ENCODE data around the gene MCAT. TPM values are rescaled to one million over a fixed set of nuclear protein-coding genes. Genes with fewer than 3 reads are reported as not detected.
"Not testable (repeated sequence)": the region's sequence is repeated elsewhere in the genome, so short reads cannot be mapped to it uniquely, and the experiment has no call there.

Gene MCAT
- polyA plus RNA-seq, 3 donors, result 16.4 to 20.9 (median 19.9) TPM

- no peak for DNase-seq (ENCODE audit: low read depth in 3 of 3, low spot score in 2 of 3)
Measured at GRCh38 chr22:43154887-43155536, 11.8 kb upstream of the MCAT start.

- no peak for DNase-seq (ENCODE audit: low read depth in 3 of 3, low spot score in 2 of 3)
Measured at GRCh38 chr22:43153899-43154298, 10.7 kb upstream of the MCAT start.

GRCh38 chr22:43152357-43153071, 9.3 kb upstream of the MCAT start:
- no peak for DNase-seq (ENCODE audit: low read depth in 3 of 3, low spot score in 2 of 3)

DNA sequence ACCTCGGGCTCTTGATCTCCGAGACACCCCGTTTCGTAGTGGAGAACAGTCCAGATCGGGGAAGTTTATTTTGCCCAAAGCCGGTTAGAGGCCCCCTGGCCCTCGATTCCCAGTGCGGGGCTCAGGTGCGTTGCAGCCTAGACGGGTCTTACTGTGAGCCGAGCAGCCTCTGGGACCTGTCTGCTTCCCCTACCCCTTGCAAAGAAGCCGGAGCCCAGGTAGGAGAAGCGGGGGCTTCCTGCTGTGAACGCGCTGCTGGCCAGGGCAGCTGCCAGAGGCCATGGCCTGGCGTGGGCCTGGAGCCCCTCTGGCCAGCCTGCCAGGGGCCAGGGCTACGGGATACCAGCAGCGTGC, 8.8 kb upstream of the MCAT start:
- no peak for DNase-seq (ENCODE audit: low read depth in 3 of 3, low spot score in 2 of 3)

- DNase-seq (ENCODE audit: low read depth in 3 of 3, low spot score in 2 of 3), result no peak
Measured at GRCh38 chr22:43151251-43152002, 8.2 kb upstream of the MCAT start, which contains the start of gene TSPO. TSPO (plus strand) TSS chr22:43151559; CDS start chr22:43159239, 7,680 bp downstream.

DNA sequence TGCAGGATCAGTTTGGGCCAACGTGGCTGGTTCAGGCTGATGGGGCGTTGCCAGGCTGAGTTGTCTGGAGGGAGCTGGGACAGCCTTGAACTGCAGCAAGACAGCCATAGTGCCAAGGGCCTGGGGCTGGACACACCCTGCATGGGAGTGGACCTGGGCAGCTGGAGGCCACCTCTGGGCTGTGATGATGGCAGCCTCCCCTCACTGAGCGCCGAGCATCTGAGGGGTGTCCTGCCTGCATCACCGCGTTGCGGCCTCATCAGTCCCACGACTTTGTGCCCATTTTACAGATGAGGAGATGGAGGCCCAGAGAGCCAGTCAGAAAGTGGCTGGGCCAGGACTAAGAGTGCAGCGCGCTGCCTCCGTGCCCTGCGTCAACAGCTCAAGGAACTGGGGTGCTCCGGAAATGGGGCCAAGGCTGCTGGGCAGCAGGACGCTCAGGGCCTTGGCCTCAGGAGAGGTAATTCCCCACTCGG, 7.6 kb upstream of the MCAT start:
- no peak for DNase-seq (ENCODE audit: low read depth in 3 of 3, low spot score in 2 of 3)

- DNase-seq (ENCODE audit: low read depth in 3 of 3, low spot score in 2 of 3), result no peak
Measured at GRCh38 chr22:43148581-43148980, 5.4 kb upstream of the MCAT start.

DNA sequence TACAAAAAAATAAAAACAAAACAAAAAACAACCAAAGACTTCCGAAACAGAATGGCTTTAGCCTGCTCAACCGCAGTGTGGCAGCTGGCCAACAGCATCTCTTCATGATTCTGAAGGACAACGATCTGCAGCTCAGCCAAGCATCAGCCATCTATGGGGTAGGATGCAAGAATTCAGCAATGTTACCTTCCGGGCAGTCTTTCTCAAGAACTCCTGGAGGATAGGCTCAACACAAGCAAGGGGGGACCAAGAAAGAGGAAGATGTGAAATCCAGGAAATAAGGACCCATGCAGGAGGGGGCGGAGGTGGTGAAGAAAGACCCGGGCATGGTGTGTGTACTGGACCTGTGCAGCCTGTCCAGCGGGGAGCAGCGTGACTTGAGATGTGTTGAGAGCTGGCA, 4.6 kb upstream of the MCAT start:
- DNase-seq (ENCODE audit: low read depth in 3 of 3, low spot score in 2 of 3), result no peak

- not testable (repeated sequence) for DNase-seq (ENCODE audit: low read depth in 3 of 3, low spot score in 2 of 3)
Measured at GRCh38 chr22:43146332-43146731, 3.1 kb upstream of the MCAT start.

GRCh38 chr22:43145371-43145770, 2.2 kb upstream of the MCAT start:
- not testable (repeated sequence) for DNase-seq (ENCODE audit: low read depth in 3 of 3, low spot score in 2 of 3)

- DNase-seq (ENCODE audit: low read depth in 3 of 3, low spot score in 2 of 3), result no peak
Measured at GRCh38 chr22:43144949-43145348, 1.8 kb upstream of the MCAT start.

GRCh38 chr22:43136801-43137200, 6.4 kb downstream of the MCAT start:
- DNase-seq (ENCODE audit: low read depth in 3 of 3, low spot score in 2 of 3), result no peak

- DNase-seq (ENCODE audit: low read depth in 3 of 3, low spot score in 2 of 3), result no peak
Measured at GRCh38 chr22:43136255-43136654, 6.9 kb downstream of the MCAT start.

- no peak for DNase-seq (ENCODE audit: low read depth in 3 of 3, low spot score in 2 of 3)
Measured at GRCh38 chr22:43135565-43135964, 7.6 kb downstream of the MCAT start.

DNA sequence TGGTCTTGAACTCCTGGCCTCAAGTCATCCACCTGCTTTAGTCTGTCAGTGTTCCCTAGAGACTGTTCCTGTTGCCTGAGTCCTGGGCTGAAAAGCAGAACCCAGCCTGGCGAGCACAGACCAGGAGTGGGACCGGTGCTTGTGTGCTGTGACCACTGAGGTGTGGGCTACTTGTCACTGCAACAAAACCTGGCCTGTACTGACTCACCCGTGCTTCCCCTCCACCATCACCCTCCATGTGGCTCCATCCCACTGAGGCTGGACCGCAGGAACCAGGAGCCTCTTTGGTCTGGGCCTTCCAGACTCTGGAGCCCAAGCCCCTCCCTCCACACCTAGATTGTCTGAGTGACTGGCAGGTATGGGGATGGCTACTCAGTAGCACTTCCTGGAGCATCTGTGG, 8.6 kb downstream of the MCAT start:
- DNase-seq (ENCODE audit: low read depth in 3 of 3, low spot score in 2 of 3), result no peak

DNA sequence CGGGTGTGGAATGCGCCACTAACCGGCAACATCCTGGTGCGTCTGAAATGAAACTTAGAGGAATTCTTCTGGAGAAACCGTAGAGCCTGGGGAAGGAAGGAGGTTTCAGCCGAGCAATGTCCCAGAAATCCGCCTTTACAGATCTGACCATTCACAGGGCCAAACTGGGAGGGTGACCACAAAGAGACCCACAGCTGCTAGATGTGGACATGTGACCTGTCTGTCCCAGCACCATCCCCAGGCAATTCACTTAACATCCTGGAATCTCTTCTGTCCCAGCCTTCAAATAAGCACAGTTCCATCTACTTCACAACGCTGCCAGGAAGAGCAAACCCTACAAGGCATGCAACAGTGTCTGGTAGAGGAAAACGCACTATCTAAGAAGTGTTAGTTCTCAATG, 9.8 kb downstream of the MCAT start:
- DNase-seq (ENCODE audit: low read depth in 3 of 3, low spot score in 2 of 3), result no peak

GRCh38 chr22:43131773-43132501, 11.3 kb downstream of the MCAT start:
- DNase-seq (ENCODE audit: low read depth in 3 of 3, low spot score in 2 of 3), result no peak

GRCh38 chr22:43129426-43130425, 13.5 kb downstream of the MCAT start:
- no peak for DNase-seq (ENCODE audit: low read depth in 3 of 3, low spot score in 2 of 3)

GRCh38 chr22:43128928-43129424, 14.2 kb downstream of the MCAT start:
- no peak for DNase-seq (ENCODE audit: low read depth in 3 of 3, low spot score in 2 of 3)

DNA sequence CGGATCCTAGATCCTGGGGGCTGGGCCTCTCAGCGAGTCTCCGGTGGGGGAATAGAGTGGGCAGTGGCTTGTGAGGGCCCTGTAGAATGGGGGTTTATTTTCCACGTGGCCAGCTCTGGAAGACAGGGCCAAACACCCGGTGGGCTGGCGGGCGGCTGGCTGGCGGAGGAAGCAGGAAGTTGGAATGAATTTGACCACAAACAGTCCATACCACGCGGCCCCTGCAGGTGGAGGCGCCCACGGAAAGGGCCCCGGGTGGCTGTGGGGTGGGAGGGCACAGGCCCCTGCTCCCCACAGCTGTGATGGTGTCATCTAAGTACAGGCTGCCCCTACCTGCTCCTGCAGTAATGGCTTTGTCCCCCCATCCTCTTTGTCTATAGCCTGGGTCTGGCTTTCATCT, 15.1 kb downstream of the MCAT start:
- no peak for DNase-seq (ENCODE audit: low read depth in 3 of 3, low spot score in 2 of 3)
